B cell (primary cell): ENCODE measurements around the gene LDHA. TPM values are rescaled to one million over a fixed set of nuclear protein-coding genes. Genes with fewer than 3 reads are reported as not detected.
"Not testable (repeated sequence)": the region's sequence is repeated elsewhere in the genome, so short reads cannot be mapped to it uniquely, and the experiment has no call there.

Experiments
- ATAC-seq: fragments of 200-7000 bp; cut with Tn5 transposase; one replicate; pipeline ENCODE4 v1.10.0; 2021; ENCODE audit warnings: low read depth, mild to moderate bottlenecking, moderate number of reproducible peaks, moderate library complexity
- CTCF ChIA-PET: fragments of 350-600 bp; sonication (Branson Sonifier 250); formaldehyde crosslinking; loops from one replicate; lab custom pipeline; 2021; ENCODE audit warnings: antibody characterized with exemption, inconsistent platforms; lab: Charles Lee
- POLR2A ChIA-PET: fragments of 350-600 bp; sonication (Branson Sonifier 250); formaldehyde crosslinking; loops from one replicate; lab custom pipeline; 2021; ENCODE audit warnings: antibody characterized with exemption; lab: Charles Lee
- DNase-seq: peaks from one replicate; pipeline ENCODE4 v3.0.0; 2013
- H2AFZ ChIP-seq: 2 replicates; pipeline ENCODE4 v1.6.1; 2012; ENCODE audit warnings: mild to moderate bottlenecking, low read depth, low read length; ENCODE audit not compliant: insufficient read depth, poor library complexity, severe bottlenecking
- H3K27ac ChIP-seq, 2 donors: 1 replicate in 1 of 2; 2 replicates in 1 of 2; pipeline ENCODE4 v1.5.1; 2012 to 2013; ENCODE audit warnings: low read length in 2 of 2, mild to moderate bottlenecking in 2 of 2, moderate library complexity in 1 of 2
- H3K27me3 ChIP-seq, 4 experiments: fragments of 200-600 bp in 1 of 4; sonication (generic) in 1 of 4; replicated peaks in 1 of 4; 1 replicate in 2 of 4; 2 replicates in 2 of 4; pipeline versions ENCODE4 v1.6.1 to v1.7.0; 2013 to 2016; ENCODE audit warnings: low read length in 3 of 4, mild to moderate bottlenecking in 2 of 4, mixed read lengths in 1 of 4, moderate library complexity in 1 of 4; ENCODE audit not compliant: insufficient read depth in 4 of 4, control insufficient read depth in 3 of 4; ENCODE audit errors: control extremely low read depth in 1 of 4
- H3K36me3 ChIP-seq, 2 experiments: replicated peaks in 1 of 2; 1 replicate in 1 of 2; 2 replicates in 1 of 2; pipeline versions ENCODE4 v1.6.1 to v1.7.1; 2013; ENCODE audit warnings: low read length in 1 of 2; ENCODE audit not compliant: insufficient read depth in 2 of 2, control insufficient read depth in 1 of 2; ENCODE audit errors: control extremely low read depth in 1 of 2, extremely low read depth in 1 of 2
- H3K4me1 ChIP-seq, 2 donors: fragments of 200-600 bp in 1 of 2; sonication (generic) in 1 of 2; 1 replicate in 1 of 2; 2 replicates in 1 of 2; pipeline versions ENCODE4 v1.5.1 to v1.6.1; 2013 to 2017; ENCODE audit warnings: low read length in 2 of 2; ENCODE audit not compliant: control insufficient read depth in 2 of 2, insufficient read depth in 2 of 2
- H3K4me2 ChIP-seq: replicated peaks from 2 replicates; pipeline ENCODE3; 2012; ENCODE audit warnings: mild to moderate bottlenecking, low read depth, low read length; ENCODE audit not compliant: poor library complexity, severe bottlenecking
- H3K4me3 ChIP-seq, 5 experiments: fragments of 200-600 bp in 1 of 5; sonication (generic) in 1 of 5; 1 replicate in 3 of 5; 2 replicates in 2 of 5; pipeline versions ENCODE4 v1.5.1 to v1.7.0; 2011 to 2016; ENCODE audit warnings: low read length in 4 of 5, mild to moderate bottlenecking in 4 of 5, low read depth in 2 of 5, control low read depth in 1 of 5, moderate library complexity in 1 of 5; ENCODE audit not compliant: insufficient read depth in 1 of 5; ENCODE audit errors: control extremely low read depth in 1 of 5, extremely low read depth in 1 of 5
- H3K79me2 ChIP-seq: fragments of 200-600 bp; sonication (generic); one replicate; pipeline ENCODE4 v1.6.0; 2016; ENCODE audit warnings: low read length; ENCODE audit not compliant: control insufficient read depth, insufficient read depth
- H3K9ac ChIP-seq: fragments of 200-600 bp; sonication (generic); 2 replicates; pipeline ENCODE4 v1.6.1; 2017; ENCODE audit warnings: mild to moderate bottlenecking, low read length, moderate library complexity
- H3K9me3 ChIP-seq, 3 donors: one replicate each; pipeline versions ENCODE4 v1.6.1 to v1.7.1; 2013; ENCODE audit warnings: low read length in 2 of 3; ENCODE audit not compliant: control insufficient read depth in 2 of 3, insufficient read depth in 1 of 3; ENCODE audit errors: control extremely low read depth in 1 of 3
- H4K20me1 ChIP-seq: 2 replicates; pipeline ENCODE4 v1.6.0; 2012; ENCODE audit warnings: mild to moderate bottlenecking, low read length; ENCODE audit not compliant: insufficient read depth, control insufficient read depth, poor library complexity, severe bottlenecking
- H3K27ac Mint-ChIP-seq: one replicate; pipeline ENCODE4 v1.8.0; 2021; ENCODE audit warnings: mixed read lengths
- H3K27me3 Mint-ChIP-seq: one replicate; pipeline ENCODE4 v1.8.0; 2021; ENCODE audit warnings: mixed read lengths
- H3K4me1 Mint-ChIP-seq: one replicate; pipeline ENCODE4 v1.8.0; 2021; ENCODE audit warnings: mixed read lengths
- H3K4me3 Mint-ChIP-seq: one replicate; pipeline ENCODE4 v1.8.0; 2021; ENCODE audit warnings: mixed read lengths
- H3K9me3 Mint-ChIP-seq: one replicate; pipeline ENCODE4 v1.8.0; 2022; ENCODE audit warnings: mixed read lengths; ENCODE audit not compliant: insufficient read depth
- CTCF ChIP-seq: fragments of 200-600 bp; IDR thresholded peaks from one replicate; pipeline ENCODE4 v1.8.0; 2022; ENCODE audit warnings: antibody characterized with exemption, mild to moderate bottlenecking
- EZH2 ChIP-seq: IDR thresholded peaks from 2 replicates; pipeline ENCODE4 v1.6.1; 2012; ENCODE audit warnings: borderline replicate concordance, low read depth, mild to moderate bottlenecking, moderate library complexity, low read length; ENCODE audit not compliant: insufficient read depth, poor library complexity, severe bottlenecking
- WGBS: methylation state at CpG from one replicate; pipeline ENCODE4 v1.1.5; 2013; ENCODE audit warnings: missing lambda C conversion rate; ENCODE audit not compliant: insufficient coverage; 5-methylcytosine and 5-hydroxymethylcytosine counted together
- intact Hi-C: fragments of 100-400 bp; cut with micrococcal nuclease; formaldehyde crosslinking; loops from one replicate; pipeline ENCODE4 v1.10.0; 2022
- polyA plus RNA-seq: library from polyadenylated mRNA; depleted of rRNA; stranded (reverse); fragments of >200 nt; gene quantifications from 2 replicates; pipeline ENCODE4 v1.2.3, GENCODE V29; 2012
- total RNA-seq, 2 donors: library from RNA; stranded (reverse); fragments of 120-200 nt in 1 of 2; gene quantifications; 1 replicate in 1 of 2; 2 replicates in 1 of 2; pipeline versions ENCODE4 v1.2.3 to v1.2.4, GENCODE V29; 2013 to 2022

The LDHA gene
- total and polyA plus RNA-seq, 2 donors (not counting 1 experiment from before 2014, with no cell fraction given): 91.2 to 113 TPM

GRCh38 chr11:18397921-18398320 is 3.6 kb downstream of the LDHA start:
- H3K4me3 Mint-ChIP-seq: no peak overlapping the region
- POLR2A ChIA-PET: interaction anchor here (0.6 kb wide), 1 partner anchor 263 kb away, joined by 3 read pairs; no protein-coding TSS in a partner anchor
- H3K4me3 ChIP-seq: no peak overlapping the region
- no peak overlapping the region for H3K4me2 ChIP-seq
- H3K79me2 ChIP-seq: peaks cover 56% of the 10 kb centered on the region
- H2AFZ ChIP-seq: no peak overlapping the region
- H3K9me3 Mint-ChIP-seq: no peaks in the 10 kb centered on the region
- no peaks in the 10 kb centered on the region for H3K27me3 ChIP-seq
- WGBS: no CpG with 5 or more reads among the region's 3 CpGs
- H3K9ac ChIP-seq: no peak overlapping the region
- TF ChIP-seq CTCF: no peak
- TF ChIP-seq EZH2: no peak
- no peak overlapping the region for H3K27ac ChIP-seq
- intact Hi-C loops: loop anchor here (2.0 to 10.0 kb wide), 3 partner anchors 155 to 1967 kb away; partner anchors contain the start of genes HTATIP2 and IGSF22
- H3K9me3 ChIP-seq: no peaks in the 10 kb centered on the region
- H3K36me3 ChIP-seq: peaks cover 12 to 51% of the 10 kb centered on the region in 2 experiments
- no peak overlapping the region for H3K27ac Mint-ChIP-seq
- no peaks in the 10 kb centered on the region for H3K27me3 Mint-ChIP-seq
- CTCF ChIA-PET: no interaction called here
- ATAC-seq: no peak
- peaks cover 28% of the 10 kb centered on the region for H3K4me1 Mint-ChIP-seq
- H3K4me1 ChIP-seq: peaks cover 11 to 15% of the 10 kb centered on the region in 2 donors
- DNase-seq: no peak
- peaks cover 39% of the 10 kb centered on the region for H4K20me1 ChIP-seq

- WGBS: 100% methylated on average over 2 of the region's 9 CpGs
Observed at GRCh38 chr11:18401077-18401476, 6.7 kb downstream of the LDHA start.

More at GRCh38 chr11:18401077-18401476, 6.7 kb downstream of the LDHA start:
- ATAC-seq, H3K4me1 ChIP-seq, DNase-seq, H3K27ac Mint-ChIP-seq, H3K9ac ChIP-seq, POLR2A ChIA-PET, H3K27me3 Mint-ChIP-seq, intact Hi-C loops, H3K4me3 Mint-ChIP-seq, H3K9me3 Mint-ChIP-seq, H3K4me2 ChIP-seq, H3K4me3 ChIP-seq, H3K27me3 ChIP-seq, H2AFZ ChIP-seq, H3K27ac ChIP-seq, H3K9me3 ChIP-seq: not testable (repeated sequence)
- peaks cover 13% of the 10 kb centered on the region for H3K4me1 Mint-ChIP-seq
- H3K36me3 ChIP-seq: peaks cover 18 to 78% of the 10 kb centered on the region in 2 experiments
- H3K79me2 ChIP-seq: peaks cover 40% of the 10 kb centered on the region
- H4K20me1 ChIP-seq: peaks cover 25% of the 10 kb centered on the region
- CTCF ChIA-PET: interaction anchor here (1.2 kb wide), 1 partner anchor 9 kb away, joined by 3 read pairs; no protein-coding TSS in a partner anchor
